ENCODE results near the gene TRAPPC12. TPM values are rescaled to one million over a fixed set of nuclear protein-coding genes. Genes with fewer than 3 reads are reported as not detected.

TRAPPC12 gene
- total RNA-seq, 1 experiment from 2014 or later = 72.8 TPM

Other genes starting within 250 kb of the TRAPPC12 start
- gene EIPR1, start 1.9 kb upstream of the TRAPPC12 start, total RNA-seq (2021) = 22.8 to 25.0 TPM (median 23.0 TPM) in 3 replicates
- gene ADI1, start 139.8 kb downstream of the TRAPPC12 start, total RNA-seq (2021) = 20.1 to 21.4 TPM (median 20.1 TPM) in 3 replicates
- 34.0 to 44.4 TPM (median 38.7 TPM) in 3 replicates for gene RNASEH1, start 178.6 kb downstream of the TRAPPC12 start, total RNA-seq (2021)
- gene RPS7, start 195.6 kb downstream of the TRAPPC12 start, total RNA-seq (2021) = 1,629 to 1,800 TPM (median 1,725 TPM) in 3 replicates
- gene COLEC11, start 215.4 kb downstream of the TRAPPC12 start, total RNA-seq (2021) = 0.69 to 1.3 TPM (median 0.87 TPM) in 3 replicates